Sigmoid colon (tissue), 7 donors: Measurements from ENCODE around the gene IFNLR1. TPM values are rescaled to one million over a fixed set of nuclear protein-coding genes. Genes with fewer than 3 reads are reported as not detected.

Experiments
- DNase-seq: peaks from one replicate; pipeline ENCODE4 v3.0.0-alpha.2; 2019
- H3K27ac ChIP-seq, 4 donors: fragments of 200-600 bp; sonication (generic); one replicate each; pipeline ENCODE4 v1.5.1; 2016 to 2019; ENCODE audit warnings: mild to moderate bottlenecking in 1 of 4
- H3K27me3 ChIP-seq, 3 donors: fragments of 200-600 bp; sonication (generic); one replicate each; pipeline ENCODE4 v1.5.1; 2019; ENCODE audit warnings: mild to moderate bottlenecking in 1 of 3
- H3K36me3 ChIP-seq, 4 donors: fragments of 200-600 bp; sonication (generic); one replicate each; pipeline ENCODE4 v1.5.1; 2016 to 2019
- H3K4me1 ChIP-seq, 4 donors: fragments of 200-600 bp; sonication (generic); one replicate each; pipeline ENCODE4 v1.5.1; 2017 to 2019
- H3K4me3 ChIP-seq, 4 donors: fragments of 200-600 bp; sonication (generic); one replicate each; pipeline ENCODE4 v1.5.1; 2017 to 2019; ENCODE audit warnings: mild to moderate bottlenecking in 2 of 4, moderate library complexity in 1 of 4
- H3K9me3 ChIP-seq, 4 donors: fragments of 200-600 bp in 3 of 4; sonication (generic) in 3 of 4; one replicate each; pipeline versions ENCODE4 v1.5.1 to v1.6.1; 2013 to 2019
- CTCF ChIP-seq, 4 experiments: fragments of 450-650 bp in 3 of 4; fragments of 200-600 bp in 1 of 4; IDR thresholded peaks; one replicate each; pipeline ENCODE4 v1.5.1; 2016 to 2019; ENCODE audit warnings: antibody characterized with exemption in 4 of 4, mild to moderate bottlenecking in 3 of 4, moderate library complexity in 2 of 4
- EP300 ChIP-seq, 4 donors: sonication (generic); formaldehyde crosslinking; IDR thresholded peaks; one replicate each; pipeline ENCODE4 v1.6.1; 2017; ENCODE audit warnings: antibody characterized with exemption in 4 of 4
- POLR2A ChIP-seq, 2 donors: fragments of 450-650 bp; IDR thresholded peaks; one replicate each; pipeline ENCODE4 v1.6.1; 2016; ENCODE audit warnings: antibody characterized with exemption in 2 of 2, mild to moderate bottlenecking in 2 of 2, moderate library complexity in 2 of 2
- POLR2AphosphoS5 ChIP-seq, 4 donors: sonication (generic); formaldehyde crosslinking; IDR thresholded peaks; one replicate each; pipeline ENCODE4 v1.6.1; 2017; ENCODE audit warnings: antibody characterized with exemption in 4 of 4
- WGBS, 2 donors: extraction: QIAGEN DNeasy Blood & Tissue Kit; methylation state at CpG; one replicate each; pipeline ENCODE4 v1.1.7; 2013; 5-methylcytosine and 5-hydroxymethylcytosine counted together
- intact Hi-C: fragments of 100-400 bp; cut with DNase I; formaldehyde crosslinking; loops from one replicate; pipeline ENCODE4 v1.15.1; 2023
- polyA plus RNA-seq, 3 donors: library from polyadenylated mRNA; stranded (reverse); fragments of 200-250 nt; gene quantifications; one replicate each; pipeline ENCODE4 v1.2.3, GENCODE V29; 2013
- total RNA-seq, 4 donors: library from RNA; depleted of rRNA; stranded (reverse); fragments of >200 nt; gene quantifications; one replicate each; pipeline ENCODE4 v1.1.0, GENCODE V29; 2016
- donor health status: healthy with polysubstance abuse.
- donor health status: Bipolar disorder and iron deficiency.
- donor health status: healthy.

IFNLR1 gene
- total RNA-seq (1 to 10 TPM in 1 of 4 donors, under 1 TPM in 1, not detected in 2; 0.28 to 1.4 TPM), polyA plus RNA-seq (1 to 10 TPM; 4.2 to 8.7 (median 6.7) TPM)

- Histone ChIP-seq H3K27ac (peak within 1 kb of the TSS in 2 of 4 donors; percentile 46 to 53), H3K9me3 (no peaks in the 10 kb centered on the region)
Measured at GRCh38 chr1:24186993-24187790, at the start of gene IFNLR1. TSS of gene IFNLR1 (minus strand) at chr1:24187289. CDS start at chr1:24187248, 41 bp downstream.

GRCh38 chr1:24235921-24236788 lies 49.1 kb upstream of the IFNLR1 start:
- Histone ChIP-seq H3K4me3 (no peak overlapping the region), H3K27me3 (no peaks in the 10 kb centered on the region), H3K4me1 (peaks cover 0 to 7% (median 3%) of the 10 kb centered on the region in 4 donors), H3K36me3 (no peaks in the 10 kb centered on the region), H3K27ac (no peak overlapping the region), H3K9me3 (no peaks in the 10 kb centered on the region)
- no peak for DNase-seq
- intact Hi-C loops: no loop called here
- WGBS, 2 donors: 51 to 60% methylated on average over 17 of the region's 17 CpGs
- TF ChIP-seq CTCF (IDR thresholded peaks at IDR 0.05) (no peak), POLR2AphosphoS5 (IDR thresholded peaks at IDR 0.05) (no peak), EP300 (IDR thresholded peaks at IDR 0.05) (no peak), POLR2A (IDR thresholded peaks at IDR 0.05) (no peak)

More at GRCh38 chr1:24186993-24187790, at the start of gene IFNLR1:
- TF ChIP-seq EP300 (IDR thresholded peaks at IDR 0.05): no peak
- TF ChIP-seq POLR2A (IDR thresholded peaks at IDR 0.05): no peak
- peaks cover 0 to 18% (median 13%) of the 10 kb centered on the region in 4 donors for H3K4me1 ChIP-seq
- no peaks in the 10 kb centered on the region for H3K36me3 ChIP-seq
- DNase-seq: no peak
- 1% methylated on average over 74 of the region's 74 CpGs for WGBS, 2 donors
- intact Hi-C loops: no loop called here
- H3K27me3 ChIP-seq: peaks cover 0 to 47% (median 15%) of the 10 kb centered on the region in 3 donors
- peak within 1 kb of the TSS; percentile 15 to 55 (median 50) for H3K4me3 ChIP-seq

GRCh38 chr1:24233684-24234600 lies 46.9 kb upstream of the IFNLR1 start:
- WGBS, 2 donors: 78 to 87% methylated on average over 9 of the region's 9 CpGs

GRCh38 chr1:24231701-24232100 lies 44.6 kb upstream of the IFNLR1 start:
- Histone ChIP-seq H3K4me3 (no peak overlapping the region), H3K9me3 (no peaks in the 10 kb centered on the region), H3K27ac (no peak overlapping the region), H3K36me3 (no peaks in the 10 kb centered on the region), H3K27me3 (no peaks in the 10 kb centered on the region), H3K4me1 (peaks cover 0 to 5% (median 2%) of the 10 kb centered on the region in 4 donors)
- DNase-seq: no peak
- WGBS, 2 donors: 92 to 93% methylated on average over 3 of the region's 3 CpGs
- intact Hi-C loops: no loop called here
- TF ChIP-seq EP300 (IDR thresholded peaks at IDR 0.05) (no peak), POLR2AphosphoS5 (IDR thresholded peaks at IDR 0.05) (no peak)

More at GRCh38 chr1:24233684-24234600, 46.9 kb upstream of the IFNLR1 start:
- no peak for TF ChIP-seq CTCF (IDR thresholded peaks at IDR 0.05)
- no peak for TF ChIP-seq POLR2AphosphoS5 (IDR thresholded peaks at IDR 0.05)
- Histone ChIP-seq H3K9me3 (no peaks in the 10 kb centered on the region), H3K4me3 (no peak overlapping the region), H3K4me1 (peaks cover 0 to 7% (median 3%) of the 10 kb centered on the region in 4 donors), H3K36me3 (no peaks in the 10 kb centered on the region), H3K27ac (no peak overlapping the region), H3K27me3 (no peaks in the 10 kb centered on the region)
- DNase-seq: no peak
- intact Hi-C loops: no loop called here

GRCh38 chr1:24228311-24228710 lies 41.2 kb upstream of the IFNLR1 start:
- no peak for TF ChIP-seq EP300 (IDR thresholded peaks at IDR 0.05)
- no peak for TF ChIP-seq CTCF (IDR thresholded peaks at IDR 0.05)
- TF ChIP-seq POLR2A (IDR thresholded peaks at IDR 0.05): no peak
- no peak for TF ChIP-seq POLR2AphosphoS5 (IDR thresholded peaks at IDR 0.05)
- no peak overlapping the region for H3K4me3 ChIP-seq
- H3K27me3 ChIP-seq: no peaks in the 10 kb centered on the region
- no peaks in the 10 kb centered on the region for H3K36me3 ChIP-seq
- 84 to 88% methylated on average over 4 of the region's 4 CpGs for WGBS, 2 donors
- H3K27ac ChIP-seq: no peak overlapping the region
- H3K4me1 ChIP-seq: no peaks in the 10 kb centered on the region
- intact Hi-C loops: no loop called here
- DNase-seq: no peak
- H3K9me3 ChIP-seq: no peaks in the 10 kb centered on the region
